Kidney (tissue), 14 donors: ENCODE measurements around the gene SHPK. TPM values are rescaled to one million over a fixed set of nuclear protein-coding genes. Genes with fewer than 3 reads are reported as not detected.
A peak's percentile ranks its signal among the peaks of the same experiment; 100 is the strongest.

ENCODE experiments used
- DNase-seq, 5 donors: peaks; one replicate each; pipeline ENCODE4 v3.0.0-alpha.2; 2013 to 2020
- FAIRE-seq: peaks from 2 replicates; lab custom pipeline; 2012; peaks lifted over from hg19 to GRCh38; lab: Jason Lieb, UNC
- H3K27ac ChIP-seq, 2 donors: one replicate each; pipeline ENCODE4 v1.7.0; 2013; ENCODE audit warnings: low read depth in 2 of 2, low read length in 2 of 2, inconsistent platforms in 1 of 2
- H3K27me3 ChIP-seq: one replicate; pipeline ENCODE4 v1.7.1; 2013; ENCODE audit warnings: low read length, inconsistent platforms; ENCODE audit not compliant: control insufficient read depth, insufficient read depth
- H3K36me3 ChIP-seq, 3 donors: one replicate each; pipeline versions ENCODE4 v1.7.0 to v1.7.1; 2013; ENCODE audit warnings: low read length in 3 of 3, control low read depth in 1 of 3, inconsistent platforms in 1 of 3; ENCODE audit not compliant: insufficient read depth in 3 of 3, control insufficient read depth in 2 of 3
- H3K4me1 ChIP-seq, 3 donors: one replicate each; pipeline versions ENCODE4 v1.7.0 to v1.7.1; 2013; ENCODE audit warnings: low read length in 3 of 3, inconsistent platforms in 1 of 3, low read depth in 1 of 3; ENCODE audit not compliant: control insufficient read depth in 2 of 3, insufficient read depth in 2 of 3
- H3K4me3 ChIP-seq, 3 donors: one replicate each; pipeline versions ENCODE4 v1.7.0 to v1.8.1; 2013; ENCODE audit warnings: low read length in 3 of 3, control low read depth in 1 of 3, inconsistent platforms in 1 of 3
- H3K9ac ChIP-seq, 3 donors: one replicate each; pipeline versions ENCODE4 v1.7.0 to v1.7.1; 2013; ENCODE audit warnings: low read length in 3 of 3, control low read depth in 1 of 3, inconsistent platforms in 1 of 3
- H3K9me3 ChIP-seq, 3 donors: one replicate each; pipeline versions ENCODE4 v1.7.0 to v1.7.1; 2013; ENCODE audit warnings: low read length in 3 of 3, control low read depth in 1 of 3, inconsistent platforms in 1 of 3; ENCODE audit not compliant: control insufficient read depth in 2 of 3, insufficient read depth in 1 of 3
- intact Hi-C: fragments of 100-400 bp; cut with DNase I; formaldehyde crosslinking; loops from one replicate; pipeline ENCODE4 v1.11.1; 2022
- polyA plus RNA-seq: library from polyadenylated mRNA; stranded (reverse); fragments of 350-450 nt; fragmentation: Illumina TruSeq; extraction: RNeasy Lipid Tissue Mini Kit (QIAGEN cat#74804); gene quantifications from one replicate; pipeline ENCODE4 v1.2.3, GENCODE V29; 2014; ENCODE audit warnings: low read depth, low replicate concordance; ENCODE audit not compliant: insufficient read depth
- total RNA-seq: library from RNA; stranded (reverse); fragmentation: NEBNext Ultra II Directional; extraction: Animal tissue kit (Norgen Biotek cat#: 25700); gene quantifications from one replicate; pipeline ENCODE4 v1.2.1, GENCODE V29; 2021
- TF ChIP-seq, protein P1 (sequence below): IDR thresholded peaks from 3 replicates; pipeline ENCODE4 v1.5.1; 2012; ENCODE audit warnings: mild to moderate bottlenecking, moderate library complexity, borderline replicate concordance; ENCODE audit not compliant: insufficient read depth; ENCODE audit errors: extremely low read depth
- donor health status: control.
- donor health status: control.
- donor health status: control.
- donor health status: control.
- donor health status: control.
- donor health status: DM: yes; HTN: yes; CAD: no.
- donor health status: Normal renal cell carcinoma (clear cell type).

The SHPK gene
- total and polyA plus RNA-seq, 2 donors from 2014 or later, result 9.2 to 17.5 TPM

DNA sequence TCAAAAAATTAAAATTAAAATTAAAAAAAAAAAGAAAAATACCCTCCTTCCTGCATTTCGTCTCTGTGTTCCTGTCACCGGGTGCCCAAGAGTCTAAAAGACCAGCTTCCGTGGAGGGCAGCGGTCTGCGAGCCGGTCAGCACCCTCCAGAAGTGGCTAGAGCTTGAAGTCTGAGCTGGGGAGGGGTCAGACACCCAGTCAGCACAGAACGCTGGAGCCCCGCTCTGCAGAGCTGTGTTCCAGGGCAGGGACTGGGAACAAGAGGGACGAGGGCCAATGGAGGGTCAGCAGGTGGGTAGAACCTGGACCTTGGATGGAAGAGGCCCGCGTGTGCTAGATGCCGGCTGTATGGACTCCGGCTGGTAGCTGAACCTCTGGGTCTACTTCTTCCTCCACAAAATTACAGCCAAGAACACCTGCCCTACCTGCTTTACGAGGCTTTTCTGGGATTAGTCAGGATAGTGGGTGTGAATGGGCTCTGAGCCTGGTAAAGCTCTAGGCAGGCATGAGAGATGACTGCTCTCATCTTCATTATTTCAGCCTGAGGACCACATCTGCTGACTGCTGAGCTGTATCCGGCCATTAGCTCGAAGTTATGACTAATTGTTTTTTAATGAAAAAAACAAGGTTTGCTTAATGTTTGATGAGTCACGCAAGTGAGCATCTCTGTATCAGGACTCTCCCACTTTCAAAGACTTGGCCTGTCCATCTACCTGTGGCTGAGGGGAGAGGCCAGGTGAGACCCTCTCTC lies 32.8 kb downstream of the SHPK start:
- H3K36me3 ChIP-seq, result peaks cover 0 to 12% (median 6%) of the 10 kb centered on the region in 3 donors
- H3K9me3 ChIP-seq, result no peaks in the 10 kb centered on the region
- H3K4me3 ChIP-seq, result no peak overlapping the region
- intact Hi-C loops, result no loop called here
- TF ChIP-seq, protein P1, sequence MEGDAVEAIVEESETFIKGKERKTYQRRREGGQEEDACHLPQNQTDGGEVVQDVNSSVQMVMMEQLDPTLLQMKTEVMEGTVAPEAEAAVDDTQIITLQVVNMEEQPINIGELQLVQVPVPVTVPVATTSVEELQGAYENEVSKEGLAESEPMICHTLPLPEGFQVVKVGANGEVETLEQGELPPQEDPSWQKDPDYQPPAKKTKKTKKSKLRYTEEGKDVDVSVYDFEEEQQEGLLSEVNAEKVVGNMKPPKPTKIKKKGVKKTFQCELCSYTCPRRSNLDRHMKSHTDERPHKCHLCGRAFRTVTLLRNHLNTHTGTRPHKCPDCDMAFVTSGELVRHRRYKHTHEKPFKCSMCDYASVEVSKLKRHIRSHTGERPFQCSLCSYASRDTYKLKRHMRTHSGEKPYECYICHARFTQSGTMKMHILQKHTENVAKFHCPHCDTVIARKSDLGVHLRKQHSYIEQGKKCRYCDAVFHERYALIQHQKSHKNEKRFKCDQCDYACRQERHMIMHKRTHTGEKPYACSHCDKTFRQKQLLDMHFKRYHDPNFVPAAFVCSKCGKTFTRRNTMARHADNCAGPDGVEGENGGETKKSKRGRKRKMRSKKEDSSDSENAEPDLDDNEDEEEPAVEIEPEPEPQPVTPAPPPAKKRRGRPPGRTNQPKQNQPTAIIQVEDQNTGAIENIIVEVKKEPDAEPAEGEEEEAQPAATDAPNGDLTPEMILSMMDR, result no peak
- no peak overlapping the region for H3K27ac ChIP-seq
- H3K27me3 ChIP-seq, result no peaks in the 10 kb centered on the region
- DNase-seq, result peak in 1 of 5 donors; percentile 22
- H3K4me1 ChIP-seq, result no peaks in the 10 kb centered on the region
- FAIRE-seq, result no peak
- no peak overlapping the region for H3K9ac ChIP-seq

DNA sequence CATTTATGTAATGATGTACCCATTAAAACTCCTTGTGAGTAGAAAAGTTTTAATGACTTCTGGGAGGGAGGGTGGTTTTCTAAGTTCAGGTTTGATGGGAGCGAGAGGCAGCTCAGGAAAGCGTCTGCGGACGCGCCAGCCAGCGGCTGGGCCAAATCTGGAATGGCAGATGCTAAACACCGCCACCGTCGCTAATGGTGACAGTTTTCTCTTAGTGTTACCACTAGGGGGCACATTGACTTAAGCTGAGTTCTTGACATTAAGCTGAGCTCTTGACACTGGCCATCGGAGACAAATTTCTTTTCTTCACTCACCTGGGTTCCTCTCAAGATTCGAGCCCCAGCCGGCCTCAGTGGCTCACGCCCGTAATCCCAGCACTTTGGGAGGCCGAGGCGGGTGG lies 33.6 kb downstream of the SHPK start:
- Histone ChIP-seq H3K9ac (no peak overlapping the region), H3K9me3 (no peaks in the 10 kb centered on the region), H3K27me3 (no peaks in the 10 kb centered on the region), H3K4me3 (no peak overlapping the region), H3K4me1 (no peaks in the 10 kb centered on the region), H3K36me3 (peaks cover 0 to 6% (median 4%) of the 10 kb centered on the region in 3 donors), H3K27ac (no peak overlapping the region)
- FAIRE-seq, result no peak
- intact Hi-C loops, result no loop called here
- TF ChIP-seq, protein P1, result peak; percentile 28
- peak in 3 of 5 donors; percentile 38 to 40 (median 38) for DNase-seq

DNA sequence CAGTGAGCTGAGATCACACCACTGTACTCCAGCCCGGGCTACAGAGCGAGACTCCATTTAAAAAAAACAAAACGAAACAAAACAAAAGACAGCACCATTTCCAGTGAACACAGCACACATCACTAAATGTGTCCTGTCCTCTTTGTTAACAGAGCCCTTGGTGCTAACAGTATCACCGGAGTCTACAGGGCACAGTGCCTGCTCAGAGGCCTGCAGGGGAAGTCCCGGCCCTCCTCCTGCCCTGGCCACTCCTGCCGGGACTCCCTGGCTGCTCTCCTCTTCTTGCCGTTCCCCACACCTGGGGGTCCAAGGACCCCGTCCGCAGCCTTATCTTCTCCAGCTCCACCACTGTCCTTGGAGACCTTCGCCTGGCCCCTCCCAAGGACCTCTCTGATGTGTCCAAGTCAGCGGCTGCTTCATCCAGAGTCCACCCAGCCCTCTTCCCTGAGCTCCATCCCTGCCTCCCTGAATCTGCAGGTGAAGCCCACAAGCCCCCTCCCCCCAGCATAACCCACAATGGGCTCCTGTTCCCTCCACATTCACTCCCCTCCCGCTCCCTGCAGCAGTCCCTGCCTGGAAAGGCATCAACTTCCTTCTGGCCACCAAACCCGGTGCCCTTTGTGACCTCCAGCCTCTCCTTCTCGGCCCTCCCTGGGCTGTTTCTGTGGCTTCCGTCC lies 35.4 kb downstream of the SHPK start:
- Histone ChIP-seq H3K27ac (no peak overlapping the region), H3K36me3 (peaks cover 0 to 2% (median 0%) of the 10 kb centered on the region in 3 donors), H3K4me3 (no peak overlapping the region), H3K4me1 (no peaks in the 10 kb centered on the region), H3K9me3 (no peaks in the 10 kb centered on the region), H3K27me3 (no peaks in the 10 kb centered on the region), H3K9ac (no peak overlapping the region)
- no peak for DNase-seq
- FAIRE-seq, result no peak
- intact Hi-C loops, result no loop called here
- TF ChIP-seq, protein P1, result no peak
